KOPT-K1 (cell line): ENCODE data around the gene BHLHA15.

ENCODE experiments used
- H3K27ac ChIP-seq: fragments of 200-600 bp; sonication (generic); 2 replicates; pipeline ENCODE4 v1.5.1; 2016; ENCODE audit warnings: antibody characterized with exemption, mild to moderate bottlenecking, low read depth, low read length; ENCODE audit not compliant: poor library complexity, severe bottlenecking
- H3K36me3 ChIP-seq: fragments of 200-600 bp; sonication (generic); 2 replicates; pipeline ENCODE4 v1.5.1; 2017; ENCODE audit warnings: antibody characterized with exemption, mild to moderate bottlenecking, low read length, moderate library complexity; ENCODE audit not compliant: insufficient read depth
- H3K9me3 ChIP-seq: fragments of 200-600 bp; sonication (generic); 2 replicates; pipeline ENCODE4 v1.5.1; 2017; ENCODE audit warnings: antibody characterized with exemption, low read length, mild to moderate bottlenecking; ENCODE audit not compliant: insufficient read depth, poor library complexity, severe bottlenecking

Gene BHLHA15

GRCh38 chr7:98211221-98211675 is at the start of gene BHLHA15:
BHLHA15 (plus strand) TSS chr7:98211439; CDS start chr7:98212310, 871 bp downstream.
- peaks cover 23% of the 10 kb centered on the region for H3K36me3 ChIP-seq
- H3K9me3 ChIP-seq: no peaks in the 10 kb centered on the region
- H3K27ac ChIP-seq: no peak within 1 kb of the TSS

GRCh38 chr7:98162758-98163157 is 48.5 kb upstream of the BHLHA15 start:
- no peak overlapping the region for H3K27ac ChIP-seq
- H3K9me3 ChIP-seq: no peaks in the 10 kb centered on the region
- H3K36me3 ChIP-seq: peaks cover 17% of the 10 kb centered on the region

- Histone ChIP-seq H3K9me3 (no peaks in the 10 kb centered on the region), H3K27ac (no peak overlapping the region), H3K36me3 (peaks cover 12% of the 10 kb centered on the region)
These were observed 48.0 kb upstream of the BHLHA15 start for GRCh38 chr7:98163269-98163668.

GRCh38 chr7:98163704-98164494 is 47.3 kb upstream of the BHLHA15 start:
- no peaks in the 10 kb centered on the region for H3K9me3 ChIP-seq
- no peak overlapping the region for H3K27ac ChIP-seq
- H3K36me3 ChIP-seq: peaks cover 12% of the 10 kb centered on the region

- no peak overlapping the region for H3K27ac ChIP-seq
- no peaks in the 10 kb centered on the region for H3K9me3 ChIP-seq
- peaks cover 6% of the 10 kb centered on the region; the same call in 1 of the 2 replicates for H3K36me3 ChIP-seq
These were observed 45.2 kb upstream of the BHLHA15 start for GRCh38 chr7:98165827-98166667.

- Histone ChIP-seq H3K36me3 (peaks cover 6% of the 10 kb centered on the region; the same call in 1 of the 2 replicates), H3K9me3 (no peaks in the 10 kb centered on the region), H3K27ac (no peak overlapping the region)
These were observed 44.6 kb upstream of the BHLHA15 start for GRCh38 chr7:98166668-98166970.

- H3K9me3 ChIP-seq: no peaks in the 10 kb centered on the region
- H3K27ac ChIP-seq: no peak overlapping the region
- H3K36me3 ChIP-seq: peaks cover 15% of the 10 kb centered on the region; the same call in 1 of the 2 replicates
These were observed 43.6 kb upstream of the BHLHA15 start for GRCh38 chr7:98167653-98168052.

GRCh38 chr7:98168181-98168903 is 42.9 kb upstream of the BHLHA15 start:
- Histone ChIP-seq H3K9me3 (no peaks in the 10 kb centered on the region), H3K36me3 (peaks cover 19% of the 10 kb centered on the region; the same call in 1 of the 2 replicates), H3K27ac (no peak overlapping the region)

GRCh38 chr7:98168904-98169621 is 42.2 kb upstream of the BHLHA15 start:
- no peaks in the 10 kb centered on the region for H3K9me3 ChIP-seq
- H3K36me3 ChIP-seq: peaks cover 19% of the 10 kb centered on the region; the same call in 1 of the 2 replicates
- H3K27ac ChIP-seq: no peak overlapping the region

GRCh38 chr7:98170966-98171365 is 40.3 kb upstream of the BHLHA15 start:
- H3K9me3 ChIP-seq: no peaks in the 10 kb centered on the region
- peaks cover 38% of the 10 kb centered on the region for H3K36me3 ChIP-seq
- no peak overlapping the region for H3K27ac ChIP-seq

GRCh38 chr7:98171449-98171848 is 39.8 kb upstream of the BHLHA15 start:
- no peaks in the 10 kb centered on the region for H3K9me3 ChIP-seq
- H3K27ac ChIP-seq: no peak overlapping the region
- H3K36me3 ChIP-seq: peaks cover 42% of the 10 kb centered on the region

- H3K27ac ChIP-seq: no peak overlapping the region
These were observed 36.6 kb upstream of the BHLHA15 start for GRCh38 chr7:98174334-98175259.

GRCh38 chr7:98175260-98175940 is 35.8 kb upstream of the BHLHA15 start:
- no peak overlapping the region for H3K27ac ChIP-seq
- H3K36me3 ChIP-seq: peaks cover 64% of the 10 kb centered on the region
- no peaks in the 10 kb centered on the region for H3K9me3 ChIP-seq

More at GRCh38 chr7:98174334-98175259, 36.6 kb upstream of the BHLHA15 start:
- Histone ChIP-seq H3K9me3 (no peaks in the 10 kb centered on the region), H3K36me3 (peaks cover 58% of the 10 kb centered on the region)
